ENCODE results near the gene WASF2.

- TF ChIP-seq, protein P1, sequence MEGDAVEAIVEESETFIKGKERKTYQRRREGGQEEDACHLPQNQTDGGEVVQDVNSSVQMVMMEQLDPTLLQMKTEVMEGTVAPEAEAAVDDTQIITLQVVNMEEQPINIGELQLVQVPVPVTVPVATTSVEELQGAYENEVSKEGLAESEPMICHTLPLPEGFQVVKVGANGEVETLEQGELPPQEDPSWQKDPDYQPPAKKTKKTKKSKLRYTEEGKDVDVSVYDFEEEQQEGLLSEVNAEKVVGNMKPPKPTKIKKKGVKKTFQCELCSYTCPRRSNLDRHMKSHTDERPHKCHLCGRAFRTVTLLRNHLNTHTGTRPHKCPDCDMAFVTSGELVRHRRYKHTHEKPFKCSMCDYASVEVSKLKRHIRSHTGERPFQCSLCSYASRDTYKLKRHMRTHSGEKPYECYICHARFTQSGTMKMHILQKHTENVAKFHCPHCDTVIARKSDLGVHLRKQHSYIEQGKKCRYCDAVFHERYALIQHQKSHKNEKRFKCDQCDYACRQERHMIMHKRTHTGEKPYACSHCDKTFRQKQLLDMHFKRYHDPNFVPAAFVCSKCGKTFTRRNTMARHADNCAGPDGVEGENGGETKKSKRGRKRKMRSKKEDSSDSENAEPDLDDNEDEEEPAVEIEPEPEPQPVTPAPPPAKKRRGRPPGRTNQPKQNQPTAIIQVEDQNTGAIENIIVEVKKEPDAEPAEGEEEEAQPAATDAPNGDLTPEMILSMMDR (IDR thresholded peaks at IDR 0.05; ENCODE audit: low read depth, low read length), result peak; percentile 77
- TF ChIP-seq MYC (IDR thresholded peaks at IDR 0.05; ENCODE audit: low read depth, low read length), result no peak
- no peak for TF ChIP-seq POLR2A (IDR thresholded peaks at IDR 0.05; ENCODE audit: extremely low read depth, insufficient read length)
These were observed 73.4 kb downstream of the WASF2 start for GRCh38 chr1:27416387-27417111.
